HG03469 (cell line): ENCODE results near the gene TTF2.

Experiments used
- ATAC-seq: cut with Tn5 transposase; IDR thresholded peaks from one replicate; pipeline ENCODE4 v1.9.1; 2021; ENCODE audit warnings: mild to moderate bottlenecking, moderate library complexity, moderate number of reproducible peaks; ENCODE audit not compliant: unreplicated experiment

TTF2 gene

DNA sequence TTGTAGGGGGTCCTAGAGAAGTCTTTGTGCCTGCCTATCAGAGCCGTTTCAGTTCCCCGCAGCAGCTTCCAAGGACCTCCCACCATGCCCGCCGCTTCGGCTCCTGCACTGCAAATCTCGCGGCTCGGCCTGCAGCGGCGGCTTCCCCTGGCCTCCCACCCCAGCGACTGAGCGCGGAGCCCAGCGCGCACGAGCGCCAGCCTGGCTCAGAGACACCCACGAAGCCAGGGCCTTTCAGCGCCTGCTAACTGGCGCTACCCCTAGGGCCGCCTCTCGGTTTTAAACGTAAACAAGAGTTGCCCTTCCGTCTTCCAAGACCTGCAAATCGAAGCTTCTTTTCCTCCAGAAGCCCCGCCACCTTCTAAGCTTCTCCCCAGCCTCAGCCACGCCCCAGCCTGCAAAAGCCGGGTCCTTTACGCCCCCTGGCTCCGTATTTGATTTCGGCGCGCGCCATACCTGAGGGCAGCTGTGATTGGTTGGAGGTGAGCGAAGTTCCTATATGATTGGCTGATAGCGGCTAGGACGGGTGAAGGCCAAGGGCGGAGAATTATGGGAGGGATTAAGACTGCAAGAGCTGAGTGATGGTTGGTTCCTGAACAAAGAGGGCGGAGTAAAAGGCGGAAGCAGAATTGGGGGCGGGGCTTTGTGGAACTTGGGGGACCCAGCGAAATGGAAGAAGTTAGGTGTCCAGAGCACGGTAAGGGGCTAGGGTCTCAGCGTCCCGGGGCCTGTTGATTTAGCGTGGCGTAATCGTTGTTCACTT is at the start of gene TTF2:
Gene TTF2, plus strand, starts transcription at position 649 of the 763 bp plus-strand sequence. Its CDS starts 21 bp downstream, at position 670.
- ATAC-seq: peak; percentile 91

GRCh38 chr1:117011334-117011733 is 48.8 kb upstream of the TTF2 start:
- ATAC-seq: no peak

GRCh38 chr1:117013309-117013858 is 46.7 kb upstream of the TTF2 start:
- no peak for ATAC-seq

DNA sequence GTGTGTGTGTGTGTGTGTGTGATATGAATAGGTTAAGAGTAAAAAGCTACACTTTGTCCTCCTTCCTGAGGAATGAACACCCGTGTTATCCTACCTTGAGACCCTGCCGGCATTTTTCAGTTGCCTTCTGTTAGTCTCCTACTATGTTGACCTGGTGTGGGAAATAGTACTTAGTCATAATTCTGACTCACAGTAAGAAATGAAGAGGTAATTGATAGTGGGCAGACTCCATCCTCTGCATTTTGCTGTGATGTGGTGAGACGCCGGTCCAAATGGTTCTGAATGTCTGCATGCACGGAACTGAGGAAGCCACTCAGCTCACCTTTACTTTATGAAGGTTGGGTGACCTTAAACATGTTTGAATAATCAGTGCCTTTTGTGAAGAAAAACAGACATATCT is 45.9 kb upstream of the TTF2 start:
- ATAC-seq: no peak

- no peak for ATAC-seq
These were observed 44.4 kb upstream of the TTF2 start for GRCh38 chr1:117015724-117016123.

DNA sequence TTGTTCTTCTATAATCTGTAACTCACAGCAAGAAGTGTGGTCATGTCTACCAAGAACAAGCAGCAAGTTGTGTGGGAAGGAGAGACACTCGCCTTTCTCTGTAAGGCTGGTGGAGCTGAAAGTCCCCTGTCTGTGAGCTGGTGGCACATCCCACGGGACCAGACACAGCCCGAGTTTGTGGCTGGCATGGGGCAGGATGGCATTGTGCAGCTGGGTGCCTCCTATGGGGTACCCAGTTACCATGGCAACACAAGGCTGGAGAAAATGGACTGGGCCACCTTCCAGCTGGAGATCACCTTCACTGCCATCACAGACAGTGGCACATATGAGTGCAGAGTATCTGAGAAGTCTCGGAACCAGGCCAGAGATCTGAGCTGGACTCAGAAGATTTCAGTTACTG is 43.1 kb upstream of the TTF2 start:
- no peak for ATAC-seq

DNA sequence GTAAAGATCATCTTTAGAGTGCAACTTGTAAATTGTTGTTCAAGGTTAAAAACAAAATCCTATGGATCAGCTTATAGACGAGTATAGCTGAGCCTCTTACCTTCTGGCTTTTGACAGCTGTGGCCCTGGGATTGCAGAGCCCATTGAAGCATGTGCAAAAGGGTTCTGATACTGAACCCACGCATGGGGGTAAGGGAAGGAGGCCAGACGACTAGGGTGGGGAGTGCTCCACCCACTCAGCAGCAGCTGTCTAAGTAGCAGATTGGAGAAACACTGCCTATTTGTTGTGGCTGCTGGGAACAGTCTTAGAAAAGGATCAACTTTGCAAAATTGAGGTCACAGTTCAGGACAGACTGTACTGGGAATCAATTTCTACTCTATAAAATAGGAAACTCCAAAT is 42.5 kb upstream of the TTF2 start:
- ATAC-seq: peak; percentile 50

GRCh38 chr1:117020526-117021156 is 39.5 kb upstream of the TTF2 start:
- no peak for ATAC-seq

GRCh38 chr1:117022114-117022513 is 38.0 kb upstream of the TTF2 start:
- ATAC-seq: no peak

- ATAC-seq: no peak
These were observed 34.6 kb upstream of the TTF2 start for GRCh38 chr1:117025568-117025967.

DNA sequence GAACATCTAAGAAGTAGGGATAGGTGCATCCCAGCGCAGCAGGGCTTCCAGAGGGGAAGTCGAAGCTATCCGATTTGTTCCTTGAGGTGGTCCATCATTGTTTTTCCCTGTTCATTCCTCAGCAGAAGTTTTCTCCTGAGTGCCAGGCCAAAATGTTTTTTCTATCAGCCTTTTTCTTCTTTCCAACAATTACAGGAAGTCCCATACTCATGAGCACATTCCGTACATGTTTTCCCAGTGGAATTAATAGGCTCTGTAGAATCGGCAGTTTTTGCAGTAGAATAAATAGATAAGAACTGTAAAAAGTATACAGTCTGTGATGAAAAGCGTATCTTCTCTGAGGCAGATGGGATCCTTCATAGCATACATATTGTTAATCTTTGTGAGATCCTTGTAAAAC is 33.8 kb upstream of the TTF2 start:
- no peak for ATAC-seq

GRCh38 chr1:117029685-117030084 is 30.4 kb upstream of the TTF2 start:
- ATAC-seq: no peak

DNA sequence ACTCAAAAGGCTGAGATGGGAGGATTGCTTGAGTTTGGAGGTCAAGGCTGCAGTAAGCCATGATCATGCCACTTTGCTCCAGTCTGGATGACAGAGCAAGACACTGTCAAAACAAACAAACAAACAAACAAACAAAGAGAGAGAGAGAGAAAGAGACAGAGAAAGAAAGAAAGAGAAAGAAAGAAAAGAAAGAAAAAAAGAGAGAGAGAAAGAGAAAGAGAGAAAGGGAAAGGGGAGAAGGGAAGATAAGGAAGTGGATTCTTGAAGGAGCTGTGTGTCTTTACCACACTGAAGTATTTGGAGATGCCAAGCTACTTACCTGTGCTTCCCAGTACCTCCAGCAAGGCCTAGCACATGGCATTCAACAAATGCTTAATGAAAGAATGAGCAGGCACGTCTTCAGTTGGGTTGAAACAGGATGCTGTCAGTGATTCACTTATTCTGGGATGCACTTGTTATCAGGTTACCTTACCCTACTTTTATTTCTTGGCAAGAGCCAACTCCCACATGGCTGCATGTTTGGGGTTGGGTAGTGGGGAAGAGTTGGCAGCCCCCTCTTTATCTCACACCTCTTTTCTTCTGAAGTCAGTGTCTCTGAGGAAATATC is 29.8 kb upstream of the TTF2 start:
- no peak for ATAC-seq

GRCh38 chr1:117032266-117032665 is 27.9 kb upstream of the TTF2 start:
- ATAC-seq: no peak

DNA sequence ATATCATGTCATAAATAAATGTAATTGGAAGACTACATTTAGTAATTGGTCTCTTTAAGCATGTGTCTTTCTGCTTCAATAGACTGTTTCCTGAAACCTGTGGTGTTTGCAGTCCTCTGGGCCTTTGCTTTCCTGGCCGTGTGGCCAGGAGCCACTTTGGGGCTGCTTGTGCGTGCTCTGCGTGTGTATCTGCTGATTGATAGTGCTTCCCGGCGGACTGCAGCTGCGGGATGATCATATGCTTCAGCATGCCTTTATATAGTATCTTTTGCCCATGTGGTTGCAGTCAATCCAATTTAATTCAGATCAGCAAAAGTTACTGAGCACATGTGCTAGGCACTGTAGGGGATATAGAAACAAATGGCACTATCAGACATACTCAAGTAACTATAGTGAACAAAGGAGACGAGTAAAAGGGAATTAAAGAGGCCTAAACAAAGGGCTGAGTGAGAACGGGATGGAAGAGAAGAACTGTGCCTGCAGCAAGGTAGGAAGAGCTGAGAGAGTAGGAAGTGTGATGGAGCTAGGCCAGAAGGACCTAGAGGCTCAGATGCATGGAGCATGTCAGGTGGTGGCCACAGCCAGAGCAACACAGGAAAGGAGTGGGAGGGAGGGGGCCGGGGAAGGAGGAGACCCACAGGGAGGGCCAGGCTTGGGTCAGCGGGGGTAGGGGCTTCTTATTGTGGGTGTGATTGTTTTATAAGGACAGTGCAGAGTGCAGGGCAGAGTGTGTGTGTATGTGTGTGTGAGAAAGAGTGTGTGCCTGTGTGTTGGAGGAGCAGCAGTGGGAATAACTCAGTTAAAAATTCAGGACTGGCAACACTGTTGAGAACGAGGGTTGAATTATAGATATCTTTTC is 27.2 kb upstream of the TTF2 start:
- no peak for ATAC-seq

DNA sequence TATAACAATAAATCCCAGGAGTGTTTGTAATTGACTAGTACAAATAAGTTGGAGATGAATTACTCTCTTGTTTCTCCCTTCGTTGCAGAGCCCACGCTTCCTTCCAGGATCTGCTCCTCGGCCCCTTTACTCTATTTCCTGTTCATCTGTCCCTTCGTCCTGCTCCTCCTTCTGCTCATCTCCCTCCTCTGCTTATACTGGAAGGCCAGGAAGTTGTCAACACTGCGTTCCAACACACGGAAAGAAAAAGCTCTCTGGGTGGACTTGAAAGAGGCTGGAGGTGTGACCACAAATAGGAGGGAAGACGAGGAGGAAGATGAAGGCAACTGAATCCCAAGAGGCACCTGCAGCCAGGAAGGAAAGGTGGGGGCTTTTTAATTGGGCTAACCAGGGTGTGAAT is 26.4 kb upstream of the TTF2 start:
- no peak for ATAC-seq

GRCh38 chr1:117034791-117035290 is 25.3 kb upstream of the TTF2 start:
- no peak for ATAC-seq

- no peak for ATAC-seq
These were observed 24.1 kb upstream of the TTF2 start for GRCh38 chr1:117036018-117036461.

GRCh38 chr1:117037802-117038201 is 22.3 kb upstream of the TTF2 start:
- ATAC-seq: no peak

DNA sequence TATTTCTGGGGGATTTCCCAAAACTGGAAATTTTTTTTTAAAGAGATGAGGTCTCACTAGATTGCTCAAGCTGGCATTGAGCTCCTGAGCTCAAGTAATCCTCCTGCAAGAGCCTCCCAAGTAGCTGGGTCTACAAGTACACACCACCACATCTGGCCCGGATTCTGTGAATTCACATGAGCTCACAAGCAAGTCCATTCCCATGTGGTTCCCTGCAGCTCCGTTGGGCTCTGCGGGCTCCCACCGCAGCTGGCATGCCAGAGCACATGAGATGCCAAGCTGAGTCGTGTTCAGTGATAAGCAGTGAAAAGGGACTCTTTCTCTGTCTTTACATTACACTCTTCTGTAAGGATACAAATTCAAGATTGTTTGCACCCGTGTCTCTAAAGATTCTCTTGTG is 21.9 kb upstream of the TTF2 start:
- no peak for ATAC-seq

DNA sequence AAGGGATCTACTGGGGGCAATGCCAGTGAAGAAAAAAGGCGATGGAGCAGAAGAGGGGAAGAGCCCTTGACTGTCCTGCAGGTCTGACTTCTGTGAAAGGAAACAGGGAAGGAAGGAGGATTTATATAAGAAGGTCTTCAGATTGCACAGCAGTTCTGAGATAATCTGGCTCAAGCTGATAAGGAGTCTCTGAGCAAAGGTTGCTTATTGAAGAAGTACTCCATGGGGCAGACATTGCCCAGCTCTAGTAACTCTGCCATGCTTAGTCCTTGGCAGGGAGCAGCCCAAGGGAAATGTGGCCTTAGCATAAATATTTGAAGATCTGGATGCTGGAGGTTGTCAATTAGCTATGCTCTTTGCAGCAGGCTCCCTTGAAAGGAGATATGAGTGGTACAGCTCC is 15.9 kb upstream of the TTF2 start:
- no peak for ATAC-seq
